Upper lobe of right lung (tissue), 1 donor: ENCODE results near the gene SLC17A4. TPM values are rescaled to one million over a fixed set of nuclear protein-coding genes. Genes with fewer than 3 reads are reported as not detected.

Source experiments
- ATAC-seq: fragments of 200-7000 bp; cut with Tn5 transposase; one replicate; pipeline ENCODE4 v1.9.1; 2020; ENCODE audit warnings: mild to moderate bottlenecking, moderate library complexity
- DNase-seq: peaks from one replicate; pipeline ENCODE4 v3.0.0-alpha.2; 2020
- H3K27ac ChIP-seq: fragments of 200-600 bp; one replicate; pipeline ENCODE4 v1.8.0; 2022
- H3K27me3 ChIP-seq: fragments of 200-600 bp; one replicate; pipeline ENCODE4 v1.8.0; 2022; ENCODE audit warnings: mild to moderate bottlenecking
- H3K36me3 ChIP-seq: fragments of 200-600 bp; one replicate; pipeline ENCODE4 v1.8.0; 2022
- H3K4me1 ChIP-seq: fragments of 200-600 bp; one replicate; pipeline ENCODE4 v1.8.0; 2022
- H3K4me3 ChIP-seq: fragments of 200-600 bp; one replicate; pipeline ENCODE4 v1.8.0; 2022; ENCODE audit warnings: mild to moderate bottlenecking
- H3K9me3 ChIP-seq: fragments of 200-600 bp; one replicate; pipeline ENCODE4 v1.8.0; 2022
- CTCF ChIP-seq: fragments of 200-600 bp; IDR thresholded peaks from one replicate; pipeline ENCODE4 v1.8.0; 2022; ENCODE audit warnings: antibody characterized with exemption
- intact Hi-C: fragments of 100-400 bp; cut with DNase I; formaldehyde crosslinking; loops from one replicate; pipeline ENCODE4 v1.11.0; 2022
- total RNA-seq: library from RNA; stranded (reverse); fragmentation: NEBNext Ultra II Directional; extraction: Animal tissue kit (Norgen Biotek cat#: 25700); gene quantifications from one replicate; pipeline ENCODE4 v1.2.1, GENCODE V29; 2021
- donor health status: DM: no; HTN: yes; CAD: no; lungs with severe emphysema.

The SLC17A4 gene
- total RNA-seq, 1 donor from 2014 or later = not detected

GRCh38 chr6:25781134-25781533 lies 26.6 kb downstream of the SLC17A4 start:
- H3K36me3 ChIP-seq = no peaks in the 10 kb centered on the region
- H3K4me1 ChIP-seq = no peaks in the 10 kb centered on the region
- ATAC-seq (no peak), DNase-seq (no peak)
- intact Hi-C loops = no loop called here
- H3K4me3 ChIP-seq = no peak overlapping the region
- H3K27me3 ChIP-seq = no peaks in the 10 kb centered on the region
- no peak overlapping the region for H3K27ac ChIP-seq
- H3K9me3 ChIP-seq = no peaks in the 10 kb centered on the region
- TF ChIP-seq CTCF = no peak

- H3K9me3 ChIP-seq = no peaks in the 10 kb centered on the region
- TF ChIP-seq CTCF = no peak
- no peaks in the 10 kb centered on the region for H3K4me1 ChIP-seq
- no peak for ATAC-seq
- no peaks in the 10 kb centered on the region for H3K27me3 ChIP-seq
- no peaks in the 10 kb centered on the region for H3K36me3 ChIP-seq
- intact Hi-C loops = no loop called here
- DNase-seq = no peak
- H3K4me3 ChIP-seq = no peak overlapping the region
- no peak overlapping the region for H3K27ac ChIP-seq
These were observed 32.9 kb downstream of the SLC17A4 start for GRCh38 chr6:25787428-25787827.

- no peaks in the 10 kb centered on the region for H3K9me3 ChIP-seq
- ATAC-seq (peak; percentile 95), DNase-seq (no peak)
- H3K36me3 ChIP-seq = no peaks in the 10 kb centered on the region
- peak; percentile 46 for TF ChIP-seq CTCF
- H3K4me1 ChIP-seq = no peaks in the 10 kb centered on the region
- H3K4me3 ChIP-seq = no peak overlapping the region
- intact Hi-C loops = no loop called here
- no peaks in the 10 kb centered on the region for H3K27me3 ChIP-seq
- H3K27ac ChIP-seq = no peak overlapping the region
These were observed 33.9 kb downstream of the SLC17A4 start for GRCh38 chr6:25788305-25788922.

DNA sequence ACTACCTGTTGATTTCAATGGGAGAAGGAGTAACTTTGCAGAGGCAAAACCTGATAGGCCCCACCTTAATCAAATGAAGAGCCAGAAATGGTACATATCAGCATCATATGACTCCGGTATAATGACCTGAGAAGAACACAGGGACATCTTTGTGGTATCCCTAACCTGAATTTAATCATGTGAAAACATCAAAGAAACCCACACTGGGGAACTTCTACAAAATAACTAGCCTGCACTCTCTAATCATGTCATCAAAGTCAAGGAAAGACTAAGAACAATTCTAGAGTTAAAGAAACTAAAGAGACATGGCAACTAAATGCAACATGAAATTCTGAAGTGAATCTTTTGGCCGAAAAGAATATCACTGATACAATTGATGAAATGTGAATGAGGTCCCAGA lies 34.9 kb downstream of the SLC17A4 start:
- no peak overlapping the region for H3K4me3 ChIP-seq
- H3K36me3 ChIP-seq = no peaks in the 10 kb centered on the region
- no peaks in the 10 kb centered on the region for H3K27me3 ChIP-seq
- no peaks in the 10 kb centered on the region for H3K4me1 ChIP-seq
- H3K27ac ChIP-seq = no peak overlapping the region
- DNase-seq = no peak
- no peak for TF ChIP-seq CTCF
- ATAC-seq = no peak
- no peaks in the 10 kb centered on the region for H3K9me3 ChIP-seq
- intact Hi-C loops = no loop called here

DNA sequence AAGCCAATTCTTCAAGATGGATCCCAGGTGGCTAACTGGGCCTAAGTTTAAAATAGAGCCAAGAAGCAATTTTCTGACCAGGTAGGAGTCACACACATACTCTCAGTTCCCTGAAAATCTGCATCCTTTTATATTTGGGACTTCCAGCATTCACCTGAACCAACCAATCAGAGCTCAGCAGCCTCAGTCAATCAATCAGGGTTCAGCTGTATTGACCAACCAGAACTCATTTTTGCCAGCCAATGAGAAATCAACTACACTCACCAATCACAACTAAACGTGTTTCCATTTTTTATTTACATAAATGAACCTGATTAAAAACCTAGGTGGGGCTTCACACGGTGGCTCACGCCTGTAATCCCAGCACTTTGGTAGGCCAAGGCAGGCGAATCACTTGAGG lies 37.5 kb downstream of the SLC17A4 start:
- Histone ChIP-seq H3K9me3 (no peaks in the 10 kb centered on the region), H3K27me3 (no peaks in the 10 kb centered on the region), H3K27ac (no peak overlapping the region), H3K4me1 (no peaks in the 10 kb centered on the region), H3K4me3 (no peak overlapping the region), H3K36me3 (no peaks in the 10 kb centered on the region)
- DNase-seq = no peak
- no peak for TF ChIP-seq CTCF
- ATAC-seq = no peak
- intact Hi-C loops = no loop called here

DNA sequence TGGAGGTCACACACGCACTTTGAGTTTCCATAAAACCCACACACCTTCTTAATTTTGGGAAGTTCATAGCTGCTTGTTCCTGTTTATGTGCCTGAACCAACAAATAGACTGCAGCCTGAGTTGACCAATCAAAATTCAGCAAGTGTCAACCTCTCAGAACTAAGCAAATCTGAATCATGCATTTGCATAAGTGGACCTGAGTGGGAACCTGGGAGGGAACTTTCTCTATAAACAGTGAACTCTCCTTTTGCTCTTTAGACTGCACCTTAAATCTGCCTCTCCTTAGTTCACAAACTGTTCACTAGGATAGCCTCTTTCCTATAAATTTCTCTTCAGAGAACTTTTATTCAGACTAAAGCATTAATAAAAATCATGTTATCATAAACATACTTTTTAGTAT lies 39.4 kb downstream of the SLC17A4 start:
- Histone ChIP-seq H3K36me3 (no peaks in the 10 kb centered on the region), H3K9me3 (no peaks in the 10 kb centered on the region), H3K4me1 (no peaks in the 10 kb centered on the region), H3K27ac (no peak overlapping the region), H3K27me3 (no peaks in the 10 kb centered on the region), H3K4me3 (no peak overlapping the region)
- no peak for TF ChIP-seq CTCF
- DNase-seq (no peak), ATAC-seq (no peak)
- intact Hi-C loops = no loop called here
